ENCODE measurements around the gene SRCIN1. TPM values are rescaled to one million over a fixed set of nuclear protein-coding genes. Genes with fewer than 3 reads are reported as not detected.

Gene SRCIN1
- total and polyA plus RNA-seq, 4 donors: 0.05 to 5.3 (median 2.7) TPM

- TF ChIP-seq RXRA (IDR thresholded peaks at IDR 0.05) (no peak), EGR1 (IDR thresholded peaks at IDR 0.05; ENCODE audit: low read depth in 2 of 2) (no peak), FOXA1 (IDR thresholded peaks at IDR 0.05) (no peak)
- no peak overlapping the region for H3K27ac ChIP-seq (ENCODE audit: low read depth in 1 of 2, low read length in 2 of 2)
- no peaks in the 10 kb centered on the region for H3K36me3 ChIP-seq (ENCODE audit: control insufficient read depth in 4 of 4, insufficient read depth in 3 of 4, low read depth in 1 of 4, low read length in 3 of 4)
- no peak overlapping the region for H3K9ac ChIP-seq (ENCODE audit: low read depth in 1 of 2, low read length in 2 of 2)
- DNase-seq (ENCODE audit: low spot score): no peak
- no peaks in the 10 kb centered on the region for H3K9me3 ChIP-seq (ENCODE audit: control insufficient read depth in 4 of 4, low read length in 3 of 4)
- 48% methylated on average over 4 of the region's 4 CpGs for WGBS
- H3K27me3 ChIP-seq (ENCODE audit: control insufficient read depth in 4 of 4, insufficient read depth in 4 of 4, low read length in 3 of 4): peaks cover 0 to 2% (median 0%) of the 10 kb centered on the region in 4 donors
- no peak overlapping the region for H3K4me3 ChIP-seq (ENCODE audit: low read depth in 1 of 3, low read length in 3 of 3)
- H3K4me1 ChIP-seq (ENCODE audit: control insufficient read depth in 4 of 4, insufficient read depth in 4 of 4, low read length in 3 of 4): peaks cover 0 to 3% (median 0%) of the 10 kb centered on the region in 4 donors
These were observed 7.2 kb downstream of the SRCIN1 start for GRCh38 chr17:38598536-38598935.

GRCh38 chr17:38597375-38597774, 8.4 kb downstream of the SRCIN1 start:
- Histone ChIP-seq H3K27me3 (ENCODE audit: control insufficient read depth in 4 of 4, insufficient read depth in 4 of 4, low read length in 3 of 4) (peaks cover 0 to 2% (median 0%) of the 10 kb centered on the region in 4 donors), H3K4me3 (ENCODE audit: low read depth in 1 of 3, low read length in 3 of 3) (no peak overlapping the region), H3K27ac (ENCODE audit: low read depth in 1 of 2, low read length in 2 of 2) (no peak overlapping the region), H3K36me3 (ENCODE audit: control insufficient read depth in 4 of 4, insufficient read depth in 3 of 4, low read depth in 1 of 4, low read length in 3 of 4) (no peaks in the 10 kb centered on the region), H3K4me1 (ENCODE audit: control insufficient read depth in 4 of 4, insufficient read depth in 4 of 4, low read length in 3 of 4) (peaks cover 0 to 3% (median 0%) of the 10 kb centered on the region in 4 donors), H3K9ac (ENCODE audit: low read depth in 1 of 2, low read length in 2 of 2) (no peak overlapping the region), H3K9me3 (ENCODE audit: control insufficient read depth in 4 of 4, low read length in 3 of 4) (no peaks in the 10 kb centered on the region)
- WGBS: 87% methylated on average over 1 of the region's 1 CpG
- DNase-seq (ENCODE audit: low spot score): no peak
- TF ChIP-seq RXRA (IDR thresholded peaks at IDR 0.05): no peak
- no peak for TF ChIP-seq EGR1 (IDR thresholded peaks at IDR 0.05; ENCODE audit: low read depth in 2 of 2)
- TF ChIP-seq FOXA2 (IDR thresholded peaks at IDR 0.05): no peak

GRCh38 chr17:38596651-38597050, 9.1 kb downstream of the SRCIN1 start:
- no peak for TF ChIP-seq TAF1 (conservative IDR thresholded peaks at IDR 0.05)
- no peak for TF ChIP-seq REST (IDR thresholded peaks at IDR 0.05)
- no peak for TF ChIP-seq RAD21 (IDR thresholded peaks at IDR 0.05)
- TF ChIP-seq HNF4G (IDR thresholded peaks at IDR 0.05): no peak
- no peak for TF ChIP-seq GABPA (IDR thresholded peaks at IDR 0.05 in 1 of 2, conservative IDR thresholded peaks at IDR 0.05 in 1 of 2)
- no peak for TF ChIP-seq ZBTB33 (IDR thresholded peaks at IDR 0.05)
- TF ChIP-seq FOXA1 (IDR thresholded peaks at IDR 0.05): no peak
- TF ChIP-seq CTCF (IDR thresholded peaks at IDR 0.05; ENCODE audit: low read depth, low read length, missing input control): no peak
- TF ChIP-seq RXRA (IDR thresholded peaks at IDR 0.05): no peak
- no peak for DNase-seq (ENCODE audit: low spot score)
- Histone ChIP-seq H3K9me3 (ENCODE audit: control insufficient read depth in 4 of 4, low read length in 3 of 4) (no peaks in the 10 kb centered on the region), H3K9ac (ENCODE audit: low read depth in 1 of 2, low read length in 2 of 2) (no peak overlapping the region), H3K4me3 (ENCODE audit: low read depth in 1 of 3, low read length in 3 of 3) (no peak overlapping the region), H3K36me3 (ENCODE audit: control insufficient read depth in 4 of 4, insufficient read depth in 3 of 4, low read depth in 1 of 4, low read length in 3 of 4) (no peaks in the 10 kb centered on the region), H3K27ac (ENCODE audit: low read depth in 1 of 2, low read length in 2 of 2) (no peak overlapping the region), H3K27me3 (ENCODE audit: control insufficient read depth in 4 of 4, insufficient read depth in 4 of 4, low read length in 3 of 4) (peaks cover 0 to 2% (median 0%) of the 10 kb centered on the region in 4 donors), H3K4me1 (ENCODE audit: control insufficient read depth in 4 of 4, insufficient read depth in 4 of 4, low read length in 3 of 4) (peaks cover under 1 to 8% (median 2%) of the 10 kb centered on the region in 4 donors)
- WGBS: 76% methylated on average over 2 of the region's 2 CpGs
